ENCODE data around the gene UNC5B. TPM values are rescaled to one million over a fixed set of nuclear protein-coding genes. Genes with fewer than 3 reads are reported as not detected.

Gene UNC5B
- polyA plus RNA-seq, 1 donor (not counting 4 experiments of a cell fraction or from before 2014, with no cell fraction given), result 1.1 TPM

DNA sequence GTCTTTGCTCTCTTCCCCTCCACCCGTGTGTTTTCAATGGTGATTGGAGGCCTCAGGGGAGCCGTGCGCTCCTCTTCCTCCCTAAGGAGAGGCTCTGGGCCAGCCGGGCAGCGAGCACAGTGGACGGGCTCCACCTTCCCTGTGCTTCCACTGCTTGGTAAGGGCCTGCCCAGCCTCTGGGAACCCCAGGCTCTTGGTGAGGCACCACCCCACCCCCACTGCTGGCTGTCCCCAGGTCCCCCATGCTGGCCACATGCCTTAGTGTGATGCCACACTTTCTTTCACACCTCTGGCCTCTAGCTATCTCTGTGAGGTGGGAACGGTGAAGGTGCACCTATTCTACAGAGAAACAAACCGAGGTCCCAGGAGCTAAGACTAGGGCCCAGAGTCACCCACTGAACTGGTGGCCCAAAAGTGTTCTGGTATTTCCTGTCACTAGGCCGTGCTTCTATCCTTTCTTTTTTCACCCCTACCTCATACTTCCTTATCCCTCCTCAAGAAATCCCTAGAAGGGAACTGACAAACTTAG lies 53.3 kb downstream of the UNC5B start:
- no peaks in the 10 kb centered on the region for H3K27me3 ChIP-seq (ENCODE audit: control insufficient read depth, extremely low read depth, insufficient read depth, low read length)
- no peak for FAIRE-seq
- H3K27ac ChIP-seq (ENCODE audit: control insufficient read depth, insufficient read depth, low read length), result peak overlapping the region; percentile 44
- peak overlapping the region; percentile 7 for H3K4me2 ChIP-seq (ENCODE audit: control insufficient read depth, extremely low read depth, insufficient read depth, low read depth, low read length)
- TF ChIP-seq EZH2 (IDR thresholded peaks at IDR 0.05; ENCODE audit: low read length), result no peak
- TF ChIP-seq, protein P1, sequence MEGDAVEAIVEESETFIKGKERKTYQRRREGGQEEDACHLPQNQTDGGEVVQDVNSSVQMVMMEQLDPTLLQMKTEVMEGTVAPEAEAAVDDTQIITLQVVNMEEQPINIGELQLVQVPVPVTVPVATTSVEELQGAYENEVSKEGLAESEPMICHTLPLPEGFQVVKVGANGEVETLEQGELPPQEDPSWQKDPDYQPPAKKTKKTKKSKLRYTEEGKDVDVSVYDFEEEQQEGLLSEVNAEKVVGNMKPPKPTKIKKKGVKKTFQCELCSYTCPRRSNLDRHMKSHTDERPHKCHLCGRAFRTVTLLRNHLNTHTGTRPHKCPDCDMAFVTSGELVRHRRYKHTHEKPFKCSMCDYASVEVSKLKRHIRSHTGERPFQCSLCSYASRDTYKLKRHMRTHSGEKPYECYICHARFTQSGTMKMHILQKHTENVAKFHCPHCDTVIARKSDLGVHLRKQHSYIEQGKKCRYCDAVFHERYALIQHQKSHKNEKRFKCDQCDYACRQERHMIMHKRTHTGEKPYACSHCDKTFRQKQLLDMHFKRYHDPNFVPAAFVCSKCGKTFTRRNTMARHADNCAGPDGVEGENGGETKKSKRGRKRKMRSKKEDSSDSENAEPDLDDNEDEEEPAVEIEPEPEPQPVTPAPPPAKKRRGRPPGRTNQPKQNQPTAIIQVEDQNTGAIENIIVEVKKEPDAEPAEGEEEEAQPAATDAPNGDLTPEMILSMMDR (optimal IDR thresholded peaks at IDR 0.05 in 1 of 3, IDR thresholded peaks at IDR 0.05 in 1 of 3, conservative IDR thresholded peaks at IDR 0.05 in 1 of 3; ENCODE audit: extremely low read depth in 1 of 3, insufficient read depth in 2 of 3, low read length in 3 of 3), result no peak
- H3K4me3 ChIP-seq (ENCODE audit: control insufficient read depth in 2 of 3, extremely low read depth in 1 of 3, insufficient read depth in 2 of 3, low read depth in 1 of 3, low read length in 3 of 3), result no peak overlapping the region
- H3K36me3 ChIP-seq (ENCODE audit: control insufficient read depth in 2 of 2, extremely low read depth in 1 of 2, insufficient read depth in 2 of 2, low read length in 2 of 2), result no peaks in the 10 kb centered on the region
- H3K9ac ChIP-seq (ENCODE audit: control insufficient read depth, extremely low read depth, insufficient read depth, low read length), result peak overlapping the region; percentile 48
- H3K4me1 ChIP-seq (ENCODE audit: control insufficient read depth, extremely low read depth, insufficient read depth, low read length), result peaks cover 20% of the 10 kb centered on the region
- H2AFZ ChIP-seq (ENCODE audit: control insufficient read depth, low read length), result no peak overlapping the region
- dilution Hi-C loops (cut with MboI; ENCODE audit: extremely low pct_ligation_motif_present, low sequenced_read_pairs), result no loop called here
- H3K79me2 ChIP-seq (ENCODE audit: control insufficient read depth, insufficient read depth, low read length), result no peaks in the 10 kb centered on the region
- DNase-seq (ENCODE audit: low read depth, low spot score), result no peak
- no peaks in the 10 kb centered on the region for H4K20me1 ChIP-seq (ENCODE audit: control insufficient read depth, extremely low read depth, insufficient read depth, low read length)
- H3K9me1 ChIP-seq (ENCODE audit: control insufficient read depth, extremely low read depth, insufficient read depth, low read length), result no peaks in the 10 kb centered on the region
- no peaks in the 10 kb centered on the region for H3K9me3 ChIP-seq (ENCODE audit: control insufficient read depth, low read depth, low read length)

DNA sequence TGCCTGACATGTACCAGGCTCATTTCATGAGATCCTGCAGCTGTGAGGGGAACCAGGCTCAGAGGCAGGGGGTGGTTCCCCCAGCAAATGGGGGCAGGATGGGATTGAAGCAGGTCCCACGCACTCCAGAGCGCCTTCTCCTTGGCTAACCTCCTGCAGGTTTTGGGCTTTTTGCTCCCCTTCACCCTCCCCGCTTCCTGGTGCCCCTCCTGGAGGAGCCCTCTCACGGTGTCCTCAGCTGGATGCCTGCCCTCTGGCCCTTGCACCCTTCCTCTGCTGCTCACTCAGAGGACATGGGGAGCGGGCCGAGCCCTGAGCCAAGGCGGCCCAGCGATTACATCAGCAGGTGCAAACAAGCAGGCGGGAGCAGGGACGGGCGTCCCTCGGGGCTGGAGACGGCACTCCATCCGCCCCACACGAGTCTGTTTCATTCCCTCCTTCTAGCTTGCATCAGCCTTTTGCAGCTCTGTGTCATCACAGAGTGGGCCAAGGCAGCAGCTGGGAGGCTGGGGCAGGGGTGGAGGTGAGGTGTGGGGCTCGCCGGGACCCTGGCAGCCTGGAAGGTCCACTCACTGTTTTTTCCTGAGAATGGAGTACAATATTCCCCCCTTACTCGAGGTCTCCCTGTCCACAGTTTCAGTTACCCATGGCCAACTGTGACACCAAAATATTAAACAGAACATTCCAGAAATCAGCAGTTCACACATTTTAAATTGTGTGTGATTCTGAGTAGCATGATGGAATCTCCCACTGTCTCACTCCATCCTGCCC lies 54.0 kb downstream of the UNC5B start:
- Histone ChIP-seq H3K27ac (ENCODE audit: control insufficient read depth, insufficient read depth, low read length) (peak overlapping the region; percentile 57), H3K79me2 (ENCODE audit: control insufficient read depth, insufficient read depth, low read length) (no peaks in the 10 kb centered on the region)
- no peak for TF ChIP-seq EZH2 (IDR thresholded peaks at IDR 0.05; ENCODE audit: low read length)
- TF ChIP-seq, protein P1 (optimal IDR thresholded peaks at IDR 0.05 in 1 of 3, IDR thresholded peaks at IDR 0.05 in 1 of 3, conservative IDR thresholded peaks at IDR 0.05 in 1 of 3; ENCODE audit: extremely low read depth in 1 of 3, insufficient read depth in 2 of 3, low read length in 3 of 3), result no peak

More for the DNA sequence above, 54.0 kb downstream of the UNC5B start:
- DNase-seq (ENCODE audit: low read depth, low spot score), result no peak
- dilution Hi-C loops (cut with MboI; ENCODE audit: extremely low pct_ligation_motif_present, low sequenced_read_pairs), result no loop called here
- H3K9ac ChIP-seq (ENCODE audit: control insufficient read depth, extremely low read depth, insufficient read depth, low read length), result peak overlapping the region; percentile 48
- H3K27me3 ChIP-seq (ENCODE audit: control insufficient read depth, extremely low read depth, insufficient read depth, low read length), result no peaks in the 10 kb centered on the region
- FAIRE-seq, result no peak
- no peak overlapping the region for H3K4me3 ChIP-seq (ENCODE audit: control insufficient read depth in 2 of 3, extremely low read depth in 1 of 3, insufficient read depth in 2 of 3, low read depth in 1 of 3, low read length in 3 of 3)
- H3K36me3 ChIP-seq (ENCODE audit: control insufficient read depth in 2 of 2, extremely low read depth in 1 of 2, insufficient read depth in 2 of 2, low read length in 2 of 2), result no peaks in the 10 kb centered on the region
- no peaks in the 10 kb centered on the region for H3K9me1 ChIP-seq (ENCODE audit: control insufficient read depth, extremely low read depth, insufficient read depth, low read length)
- no peak overlapping the region for H2AFZ ChIP-seq (ENCODE audit: control insufficient read depth, low read length)
- H3K9me3 ChIP-seq (ENCODE audit: control insufficient read depth, low read depth, low read length), result no peaks in the 10 kb centered on the region
- peak overlapping the region; percentile 7 for H3K4me2 ChIP-seq (ENCODE audit: control insufficient read depth, extremely low read depth, insufficient read depth, low read depth, low read length)
- no peaks in the 10 kb centered on the region for H4K20me1 ChIP-seq (ENCODE audit: control insufficient read depth, extremely low read depth, insufficient read depth, low read length)
- peaks cover 20% of the 10 kb centered on the region for H3K4me1 ChIP-seq (ENCODE audit: control insufficient read depth, extremely low read depth, insufficient read depth, low read length)
